ENCODE data around the gene ACLY.
A peak's percentile ranks its signal among the peaks of the same experiment; 100 is the strongest.

The ACLY gene

DNA sequence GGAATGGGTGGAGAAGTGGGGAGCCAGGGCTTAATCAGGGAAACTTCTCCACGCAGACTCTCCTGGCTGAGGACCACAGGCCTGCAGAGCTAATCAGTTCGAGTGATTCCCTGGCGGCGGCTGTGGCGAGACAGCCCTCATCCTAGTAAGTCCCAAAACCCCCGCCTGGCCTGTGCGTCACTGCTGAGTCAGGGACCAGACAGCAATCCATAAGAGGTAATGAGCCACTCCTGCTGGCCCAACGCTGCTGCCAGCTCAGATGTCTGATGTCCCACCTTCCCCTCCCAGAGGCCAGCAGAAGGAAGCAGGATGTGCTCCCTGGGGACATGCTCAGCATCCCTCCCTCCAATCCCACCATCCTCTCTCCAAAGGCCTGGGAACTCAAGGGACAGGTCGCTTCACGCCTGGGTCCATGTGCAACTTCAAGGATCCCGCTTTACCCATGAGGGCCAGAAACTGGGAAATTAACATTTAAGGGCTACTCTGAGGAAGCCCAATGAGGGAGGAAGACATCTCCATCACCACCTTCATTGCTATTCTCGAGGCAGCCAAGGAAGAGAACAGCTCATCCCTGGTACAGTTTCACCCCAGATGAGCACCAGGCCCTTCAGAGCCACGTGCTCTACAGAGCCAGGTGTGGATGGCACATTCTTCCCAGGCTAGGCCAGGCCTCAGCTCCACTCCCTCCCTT is 7.9 kb downstream of the ACLY start:
- Histone ChIP-seq H3K27me3 (ENCODE audit: control insufficient read depth in 1 of 2, insufficient read depth in 2 of 2, low read length in 2 of 2) (no peaks in the 10 kb centered on the region), H3K36me3 (ENCODE audit: control insufficient read depth in 1 of 2, insufficient read depth in 2 of 2, low read length in 2 of 2) (peaks cover 35 to 71% of the 10 kb centered on the region in 2 donors), H3K9me3 (ENCODE audit: control insufficient read depth in 1 of 2, low read length in 2 of 2) (no peaks in the 10 kb centered on the region), H3K27ac (ENCODE audit: low read depth, low read length) (no peak overlapping the region), H3K9ac (ENCODE audit: low read depth in 1 of 2, low read length in 2 of 2) (no peak overlapping the region), H3K4me3 (ENCODE audit: low read depth in 1 of 2, low read length in 2 of 2) (no peak overlapping the region), H3K4me1 (ENCODE audit: control insufficient read depth in 1 of 2, insufficient read depth in 2 of 2, low read length in 2 of 2) (peaks cover 39 to 53% of the 10 kb centered on the region in 2 donors)

DNA sequence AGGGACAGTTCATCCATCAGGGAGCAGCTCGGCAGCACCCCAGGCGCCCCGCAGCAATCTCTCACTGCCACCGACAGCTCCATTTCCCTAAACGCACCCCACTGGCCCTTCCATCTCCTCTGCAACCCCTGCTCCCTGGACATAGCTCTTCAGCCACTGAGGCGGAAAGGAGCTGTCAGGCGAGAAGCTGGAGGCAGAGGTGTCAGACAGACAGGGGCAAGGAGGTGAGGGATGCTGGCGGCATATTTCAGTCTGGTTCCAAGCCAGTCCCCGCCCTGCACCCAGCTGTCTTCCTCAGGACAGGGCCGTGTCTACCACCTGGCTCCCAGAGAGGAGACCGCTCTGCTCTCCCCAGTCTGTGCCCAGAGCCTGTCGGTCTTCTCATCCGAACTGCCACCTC is 9.7 kb downstream of the ACLY start:
- no peak overlapping the region for H3K4me3 ChIP-seq (ENCODE audit: low read depth in 1 of 2, low read length in 2 of 2)
- H3K36me3 ChIP-seq (ENCODE audit: control insufficient read depth in 1 of 2, insufficient read depth in 2 of 2, low read length in 2 of 2) = peaks cover 50 to 88% of the 10 kb centered on the region in 2 donors
- H3K9ac ChIP-seq (ENCODE audit: low read depth in 1 of 2, low read length in 2 of 2) = no peak overlapping the region
- no peaks in the 10 kb centered on the region for H3K9me3 ChIP-seq (ENCODE audit: control insufficient read depth in 1 of 2, low read length in 2 of 2)
- H3K27ac ChIP-seq (ENCODE audit: low read depth, low read length) = no peak overlapping the region
- H3K4me1 ChIP-seq (ENCODE audit: control insufficient read depth in 1 of 2, insufficient read depth in 2 of 2, low read length in 2 of 2) = peaks cover 44 to 53% of the 10 kb centered on the region in 2 donors
- no peaks in the 10 kb centered on the region for H3K27me3 ChIP-seq (ENCODE audit: control insufficient read depth in 1 of 2, insufficient read depth in 2 of 2, low read length in 2 of 2)

DNA sequence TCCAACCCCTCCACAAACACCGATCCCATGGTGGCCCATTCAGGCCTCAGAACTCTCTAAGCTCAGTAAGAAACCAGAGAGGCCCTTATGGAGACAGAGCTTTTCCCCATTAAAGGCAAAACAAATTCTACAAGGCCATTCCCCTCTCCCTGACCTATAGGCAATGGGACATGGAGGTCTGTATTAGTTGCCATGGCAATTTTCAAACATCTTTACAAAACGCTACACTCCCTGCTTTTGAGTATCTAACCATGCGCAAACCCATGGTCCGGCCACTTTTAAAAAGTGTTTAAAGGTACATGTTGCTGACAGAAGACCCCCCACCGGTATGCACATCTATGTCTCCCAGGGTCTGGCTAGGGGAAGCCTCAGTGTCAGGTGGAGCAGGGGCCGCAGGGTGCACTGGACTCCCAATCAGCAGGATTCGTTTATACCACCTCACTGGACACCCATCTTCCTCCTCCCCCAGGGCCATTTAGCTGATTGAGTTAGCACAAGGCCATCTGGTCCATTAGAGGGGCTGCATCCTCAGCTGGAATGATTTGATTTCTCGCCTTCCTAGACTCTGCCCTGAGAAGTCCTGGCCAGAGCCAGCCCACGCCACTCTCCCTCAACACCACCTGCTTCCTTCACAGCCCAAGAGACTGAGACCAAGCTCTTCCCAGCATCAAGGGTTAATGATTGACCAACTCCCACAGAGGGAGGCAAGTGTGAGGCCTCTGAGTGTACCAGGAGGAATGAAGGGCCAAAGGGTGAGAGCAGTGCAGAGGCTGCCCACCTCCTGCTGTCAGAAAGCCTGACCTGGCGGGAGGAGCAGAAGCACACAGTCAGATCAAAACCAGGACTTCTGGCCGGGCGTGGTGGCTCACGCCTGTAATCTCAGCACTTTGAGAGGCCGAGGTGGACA is 10.9 kb downstream of the ACLY start:
- Histone ChIP-seq H3K36me3 (ENCODE audit: control insufficient read depth in 1 of 2, insufficient read depth in 2 of 2, low read length in 2 of 2) (peaks cover 50 to 84% of the 10 kb centered on the region in 2 donors), H3K27me3 (ENCODE audit: control insufficient read depth in 1 of 2, insufficient read depth in 2 of 2, low read length in 2 of 2) (no peaks in the 10 kb centered on the region), H3K4me1 (ENCODE audit: control insufficient read depth in 1 of 2, insufficient read depth in 2 of 2, low read length in 2 of 2) (peaks cover 40 to 46% of the 10 kb centered on the region in 2 donors), H3K9me3 (ENCODE audit: control insufficient read depth in 1 of 2, low read length in 2 of 2) (no peaks in the 10 kb centered on the region), H3K4me3 (ENCODE audit: low read depth in 1 of 2, low read length in 2 of 2) (no peak overlapping the region), H3K9ac (ENCODE audit: low read depth in 1 of 2, low read length in 2 of 2) (no peak overlapping the region), H3K27ac (ENCODE audit: low read depth, low read length) (no peak overlapping the region)

DNA sequence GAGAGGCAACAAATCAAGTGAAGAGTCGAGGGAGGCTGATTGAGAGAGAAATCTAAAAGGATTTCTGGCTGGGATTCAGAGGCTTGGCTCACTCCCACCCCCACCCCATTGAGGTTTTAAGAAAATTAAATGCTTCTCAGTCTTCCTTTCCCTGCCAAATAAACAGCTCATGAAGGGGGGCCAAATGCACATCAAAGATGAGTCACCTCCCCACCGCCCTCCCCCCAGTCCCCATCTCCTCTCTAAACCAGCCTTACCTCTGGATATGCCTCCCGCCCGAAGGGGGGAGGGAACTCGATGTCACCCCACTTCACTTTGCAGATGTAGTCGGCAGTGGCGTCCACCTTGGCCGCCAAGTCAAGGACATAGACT is 11.6 kb downstream of the ACLY start:
- Histone ChIP-seq H3K9ac (ENCODE audit: low read depth in 1 of 2, low read length in 2 of 2) (no peak overlapping the region), H3K36me3 (ENCODE audit: control insufficient read depth in 1 of 2, insufficient read depth in 2 of 2, low read length in 2 of 2) (peaks cover 44 to 84% of the 10 kb centered on the region in 2 donors)

DNA sequence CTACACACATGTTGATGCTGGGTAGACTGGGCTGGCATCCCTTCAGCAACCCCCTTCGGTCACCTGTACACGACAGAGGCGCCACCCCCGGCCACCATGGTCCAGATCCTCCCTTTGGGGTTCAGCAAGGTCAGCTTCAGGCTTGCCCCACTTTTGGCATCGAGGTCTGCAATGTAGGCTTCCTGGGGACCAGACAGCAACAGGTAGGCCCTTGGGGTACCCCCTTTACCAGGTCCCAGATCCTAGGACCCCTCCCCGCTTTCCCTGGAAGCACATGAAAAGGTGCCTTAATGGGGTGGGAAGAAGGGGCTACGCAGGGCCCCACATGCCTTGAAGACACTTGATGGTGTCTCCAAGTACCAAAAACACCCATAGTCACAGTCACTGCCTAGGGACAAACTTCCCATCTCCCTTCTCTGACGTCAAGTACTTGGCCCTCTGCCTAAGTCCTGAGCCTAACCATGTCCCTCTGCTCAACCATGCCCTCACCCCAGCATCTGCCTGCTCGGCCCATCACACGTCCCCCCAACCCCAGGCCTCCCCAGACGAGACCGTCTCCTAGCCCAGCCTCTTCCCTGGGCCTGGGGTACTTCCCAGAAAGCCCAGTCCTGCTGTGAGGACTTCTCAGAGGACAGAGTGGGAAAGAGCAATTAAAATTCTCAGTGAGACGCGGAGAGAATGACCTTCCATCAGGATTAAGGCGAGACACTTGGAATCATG is 12.1 kb downstream of the ACLY start:
- Histone ChIP-seq H3K4me3 (ENCODE audit: low read depth in 1 of 2, low read length in 2 of 2) (no peak overlapping the region), H3K9me3 (ENCODE audit: control insufficient read depth in 1 of 2, low read length in 2 of 2) (no peaks in the 10 kb centered on the region), H3K27ac (ENCODE audit: low read depth, low read length) (peak overlapping the region; percentile 42), H3K4me1 (ENCODE audit: control insufficient read depth in 1 of 2, insufficient read depth in 2 of 2, low read length in 2 of 2) (peaks cover 40 to 46% of the 10 kb centered on the region in 2 donors), H3K36me3 (ENCODE audit: control insufficient read depth in 1 of 2, insufficient read depth in 2 of 2, low read length in 2 of 2) (peaks cover 46 to 84% of the 10 kb centered on the region in 2 donors), H3K27me3 (ENCODE audit: control insufficient read depth in 1 of 2, insufficient read depth in 2 of 2, low read length in 2 of 2) (no peaks in the 10 kb centered on the region), H3K9ac (ENCODE audit: low read depth in 1 of 2, low read length in 2 of 2) (no peak overlapping the region)

More for the DNA sequence above, 11.6 kb downstream of the ACLY start:
- H3K27me3 ChIP-seq (ENCODE audit: control insufficient read depth in 1 of 2, insufficient read depth in 2 of 2, low read length in 2 of 2) = no peaks in the 10 kb centered on the region
- H3K4me1 ChIP-seq (ENCODE audit: control insufficient read depth in 1 of 2, insufficient read depth in 2 of 2, low read length in 2 of 2) = peaks cover 40 to 46% of the 10 kb centered on the region in 2 donors
- no peak overlapping the region for H3K4me3 ChIP-seq (ENCODE audit: low read depth in 1 of 2, low read length in 2 of 2)
- peak overlapping the region; percentile 42 for H3K27ac ChIP-seq (ENCODE audit: low read depth, low read length)
- H3K9me3 ChIP-seq (ENCODE audit: control insufficient read depth in 1 of 2, low read length in 2 of 2) = no peaks in the 10 kb centered on the region

DNA sequence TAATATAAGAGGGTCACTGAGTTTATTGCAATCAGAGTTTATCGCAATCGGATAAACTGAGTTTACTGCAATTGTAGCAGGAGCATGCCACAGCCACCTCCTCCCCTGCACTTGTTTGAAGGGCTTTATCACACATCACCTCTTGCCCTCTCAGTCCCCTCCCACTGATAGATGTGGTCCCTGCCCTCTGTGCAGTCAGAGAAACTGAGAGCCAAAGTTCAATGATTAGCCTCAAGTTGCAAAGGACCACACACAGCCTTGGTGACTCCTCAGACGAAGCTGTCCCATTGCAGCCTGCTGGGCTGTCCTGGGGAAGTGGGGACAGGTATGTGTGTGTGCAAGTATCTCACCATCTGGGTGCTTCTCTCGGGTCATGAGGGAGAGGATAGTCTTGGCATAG is 13.6 kb downstream of the ACLY start:
- Histone ChIP-seq H3K27me3 (ENCODE audit: control insufficient read depth in 1 of 2, insufficient read depth in 2 of 2, low read length in 2 of 2) (no peaks in the 10 kb centered on the region), H3K36me3 (ENCODE audit: control insufficient read depth in 1 of 2, insufficient read depth in 2 of 2, low read length in 2 of 2) (peaks cover 40 to 84% of the 10 kb centered on the region in 2 donors), H3K27ac (ENCODE audit: low read depth, low read length) (no peak overlapping the region), H3K9me3 (ENCODE audit: control insufficient read depth in 1 of 2, low read length in 2 of 2) (no peaks in the 10 kb centered on the region), H3K9ac (ENCODE audit: low read depth in 1 of 2, low read length in 2 of 2) (peak overlapping the region in 1 of 2 donors; percentile 51), H3K4me3 (ENCODE audit: low read depth in 1 of 2, low read length in 2 of 2) (no peak overlapping the region), H3K4me1 (ENCODE audit: control insufficient read depth in 1 of 2, insufficient read depth in 2 of 2, low read length in 2 of 2) (peaks cover 40 to 46% of the 10 kb centered on the region in 2 donors)

DNA sequence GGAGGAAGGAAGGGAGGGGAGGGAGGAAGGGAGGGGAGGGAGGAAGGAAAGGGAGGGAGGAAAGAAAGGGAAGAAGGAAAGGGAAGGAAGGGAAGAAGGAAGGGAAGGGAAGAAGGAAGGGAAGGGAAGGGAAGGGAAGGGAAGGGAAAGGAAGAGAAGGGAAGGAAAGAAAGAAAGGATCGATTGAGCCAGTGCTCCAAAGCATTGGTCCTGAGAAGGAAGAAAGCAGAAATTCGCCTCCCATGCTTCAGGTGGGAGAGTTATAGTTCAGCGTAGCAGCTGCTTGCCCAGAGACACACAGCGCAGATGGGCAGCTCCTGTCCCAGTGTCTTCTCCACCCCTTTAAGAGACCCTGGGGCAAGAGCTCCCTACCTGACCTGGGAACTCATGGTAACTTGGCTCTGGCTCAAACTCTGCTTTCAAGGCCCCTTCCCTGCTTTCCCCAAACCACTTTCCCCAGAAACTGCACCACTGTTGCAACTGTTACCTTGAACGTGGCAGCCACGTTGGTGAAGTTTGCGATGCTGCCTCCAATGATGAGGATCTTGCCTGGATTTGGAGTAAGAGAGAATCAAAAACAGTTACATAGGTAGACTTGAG is 14.4 kb downstream of the ACLY start:
- H3K36me3 ChIP-seq (ENCODE audit: control insufficient read depth in 1 of 2, insufficient read depth in 2 of 2, low read length in 2 of 2) = peaks cover 36 to 80% of the 10 kb centered on the region in 2 donors
- H3K27ac ChIP-seq (ENCODE audit: low read depth, low read length) = no peak overlapping the region
- H3K9ac ChIP-seq (ENCODE audit: low read depth in 1 of 2, low read length in 2 of 2) = no peak overlapping the region
- H3K27me3 ChIP-seq (ENCODE audit: control insufficient read depth in 1 of 2, insufficient read depth in 2 of 2, low read length in 2 of 2) = no peaks in the 10 kb centered on the region
- peaks cover 40 to 45% of the 10 kb centered on the region in 2 donors for H3K4me1 ChIP-seq (ENCODE audit: control insufficient read depth in 1 of 2, insufficient read depth in 2 of 2, low read length in 2 of 2)
- no peak overlapping the region for H3K4me3 ChIP-seq (ENCODE audit: low read depth in 1 of 2, low read length in 2 of 2)
- no peaks in the 10 kb centered on the region for H3K9me3 ChIP-seq (ENCODE audit: control insufficient read depth in 1 of 2, low read length in 2 of 2)

DNA sequence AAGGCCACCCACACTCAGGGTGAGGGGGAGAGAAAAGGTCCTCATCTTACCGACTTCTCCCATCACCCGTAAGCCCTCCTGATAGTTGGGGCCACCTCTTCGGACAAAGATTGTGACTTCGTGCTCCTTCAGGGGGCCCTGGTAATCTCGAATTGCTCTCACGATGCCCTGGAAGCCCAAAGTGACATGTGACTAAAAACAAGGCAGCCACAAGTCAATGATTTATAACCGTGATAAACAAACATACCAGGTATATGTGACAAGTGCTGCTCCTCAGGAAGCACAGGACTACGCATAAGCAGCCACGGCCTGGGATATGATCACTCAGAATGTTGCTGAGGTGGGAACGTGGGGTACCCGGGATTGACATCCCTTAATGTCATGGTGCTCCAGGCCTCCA is 17.1 kb downstream of the ACLY start:
- no peak overlapping the region for H3K9ac ChIP-seq (ENCODE audit: low read depth in 1 of 2, low read length in 2 of 2)
- no peak overlapping the region for H3K27ac ChIP-seq (ENCODE audit: low read depth, low read length)
- H3K9me3 ChIP-seq (ENCODE audit: control insufficient read depth in 1 of 2, low read length in 2 of 2) = no peaks in the 10 kb centered on the region
- H3K4me1 ChIP-seq (ENCODE audit: control insufficient read depth in 1 of 2, insufficient read depth in 2 of 2, low read length in 2 of 2) = peaks cover 22 to 23% of the 10 kb centered on the region in 2 donors
- H3K27me3 ChIP-seq (ENCODE audit: control insufficient read depth in 1 of 2, insufficient read depth in 2 of 2, low read length in 2 of 2) = no peaks in the 10 kb centered on the region
- peaks cover 50 to 86% of the 10 kb centered on the region in 2 donors for H3K36me3 ChIP-seq (ENCODE audit: control insufficient read depth in 1 of 2, insufficient read depth in 2 of 2, low read length in 2 of 2)
- H3K4me3 ChIP-seq (ENCODE audit: low read depth in 1 of 2, low read length in 2 of 2) = no peak overlapping the region

DNA sequence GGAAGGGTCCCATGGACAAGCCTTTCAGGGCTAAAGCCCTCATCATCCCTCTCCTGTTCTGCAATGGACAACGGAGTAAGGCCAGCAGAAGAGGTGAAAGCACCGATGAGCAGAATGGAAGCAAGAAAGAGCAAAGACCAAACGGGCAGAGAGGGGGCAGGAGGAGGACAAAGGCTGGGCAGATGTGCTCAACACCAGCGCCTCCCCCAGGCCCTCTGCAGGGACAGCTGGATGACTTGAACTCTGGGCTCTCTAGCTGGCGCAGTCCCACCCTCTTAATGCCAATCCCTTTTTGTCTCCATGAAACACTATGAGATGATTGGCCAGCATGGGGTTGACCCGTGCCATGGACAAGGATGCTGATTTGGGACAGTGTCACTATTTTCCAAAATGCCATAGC is 22.0 kb downstream of the ACLY start:
- Histone ChIP-seq H3K9ac (ENCODE audit: low read depth in 1 of 2, low read length in 2 of 2) (no peak overlapping the region), H3K36me3 (ENCODE audit: control insufficient read depth in 1 of 2, insufficient read depth in 2 of 2, low read length in 2 of 2) (peaks cover 51 to 93% of the 10 kb centered on the region in 2 donors), H3K4me1 (ENCODE audit: control insufficient read depth in 1 of 2, insufficient read depth in 2 of 2, low read length in 2 of 2) (no peaks in the 10 kb centered on the region), H3K9me3 (ENCODE audit: control insufficient read depth in 1 of 2, low read length in 2 of 2) (no peaks in the 10 kb centered on the region), H3K4me3 (ENCODE audit: low read depth in 1 of 2, low read length in 2 of 2) (no peak overlapping the region), H3K27me3 (ENCODE audit: control insufficient read depth in 1 of 2, insufficient read depth in 2 of 2, low read length in 2 of 2) (no peaks in the 10 kb centered on the region), H3K27ac (ENCODE audit: low read depth, low read length) (no peak overlapping the region)

Measured in duodenal mucosa (tissue), 2 donors.